Measurements from ENCODE around the gene TMSB4Y. TPM values are rescaled to one million over a fixed set of nuclear protein-coding genes. Genes with fewer than 3 reads are reported as not detected.

The TMSB4Y gene
- not detected in 2 replicates for total RNA-seq

GRCh38 chrY:13703568-13703968 lies at the start of gene TMSB4Y:
TMSB4Y (plus strand) TSS chrY:13703899.

Other genes starting within 250 kb of the TMSB4Y start
- not detected in 2 replicates for gene UTY, start 223.9 kb upstream of the TMSB4Y start, total RNA-seq